Keratinocyte (primary cell): ENCODE data around the gene EFTUD2. TPM values are rescaled to one million over a fixed set of nuclear protein-coding genes. Genes with fewer than 3 reads are reported as not detected.

ENCODE experiments used
- DNase-seq: peaks from one replicate; pipeline ENCODE4 v3.0.0-alpha.2; 2011; ENCODE audit warnings: low read depth, missing footprints, low spot score
- FAIRE-seq: peaks from 2 replicates; lab custom pipeline; 2011; peaks lifted over from hg19 to GRCh38; lab: Jason Lieb, UNC
- H2AFZ ChIP-seq: 2 replicates; pipeline ENCODE4 v1.6.0; 2012; ENCODE audit warnings: low read length, control low read depth, inconsistent platforms; ENCODE audit not compliant: control insufficient read depth
- H3K27ac ChIP-seq: 2 replicates; pipeline ENCODE4 v1.5.1; 2011; ENCODE audit warnings: low read length; ENCODE audit not compliant: control insufficient read depth, insufficient read depth
- H3K27me3 ChIP-seq: 3 replicates; pipeline ENCODE4 v1.6.0; 2011; ENCODE audit warnings: low read length; ENCODE audit not compliant: control insufficient read depth, insufficient read depth; ENCODE audit errors: extremely low read depth
- H3K36me3 ChIP-seq, 2 experiments: 2 replicates in 1 of 2; 3 replicates in 1 of 2; pipeline ENCODE4 v1.5.1; 2011; ENCODE audit warnings: low read length in 2 of 2, mild to moderate bottlenecking in 1 of 2; ENCODE audit not compliant: control insufficient read depth in 2 of 2, insufficient read depth in 2 of 2; ENCODE audit errors: extremely low read depth in 1 of 2
- H3K4me1 ChIP-seq: 3 replicates; pipeline ENCODE4 v1.5.1; 2011; ENCODE audit warnings: low read length; ENCODE audit not compliant: control insufficient read depth, insufficient read depth; ENCODE audit errors: extremely low read depth
- H3K4me2 ChIP-seq: 3 replicates; pipeline ENCODE4 v1.6.0; 2011; ENCODE audit warnings: low read depth, low read length; ENCODE audit not compliant: control insufficient read depth, insufficient read depth; ENCODE audit errors: extremely low read depth
- H3K4me3 ChIP-seq, 3 experiments: fragments of 200-600 bp in 1 of 3; sonication (generic) in 1 of 3; 2 replicates in 2 of 3; 3 replicates in 1 of 3; pipeline ENCODE4 v1.5.1; 2011 to 2016; ENCODE audit warnings: low read length in 3 of 3, mild to moderate bottlenecking in 3 of 3, control low read depth in 2 of 3, inconsistent platforms in 1 of 3, low read depth in 1 of 3, mixed read lengths in 1 of 3, mixed run types in 1 of 3, moderate library complexity in 1 of 3; ENCODE audit not compliant: control insufficient read depth in 2 of 3, insufficient read depth in 2 of 3; ENCODE audit errors: extremely low read depth in 1 of 3
- H3K79me2 ChIP-seq: 2 replicates; pipeline ENCODE4 v1.6.0; 2012; ENCODE audit warnings: low read length; ENCODE audit not compliant: control insufficient read depth, insufficient read depth
- H3K9ac ChIP-seq: 3 replicates; pipeline ENCODE4 v1.6.0; 2011; ENCODE audit warnings: low read length; ENCODE audit not compliant: control insufficient read depth, insufficient read depth; ENCODE audit errors: extremely low read depth
- H3K9me1 ChIP-seq: 3 replicates; pipeline ENCODE4 v1.6.0; 2011; ENCODE audit warnings: low read length; ENCODE audit not compliant: control insufficient read depth, insufficient read depth; ENCODE audit errors: extremely low read depth
- H3K9me3 ChIP-seq: 2 replicates; pipeline ENCODE4 v1.5.1; 2012; ENCODE audit warnings: low read depth, low read length; ENCODE audit not compliant: control insufficient read depth
- H4K20me1 ChIP-seq: 3 replicates; pipeline ENCODE4 v1.6.0; 2011; ENCODE audit warnings: low read length; ENCODE audit not compliant: control insufficient read depth, insufficient read depth; ENCODE audit errors: extremely low read depth
- EZH2 ChIP-seq: IDR thresholded peaks from one replicate; pipeline ENCODE4 v1.6.1; 2012; ENCODE audit warnings: inconsistent platforms, mild to moderate bottlenecking, low read length, moderate library complexity
- dilution Hi-C: fragments of 300-500 bp; cut with MboI; formaldehyde crosslinking; loops from one replicate; pipeline ENCODE4 v1.7.0; 2020; ENCODE audit warnings: low sequenced_read_pairs; ENCODE audit not compliant: extremely low pct_ligation_motif_present
- polyA plus RNA-seq, 5 experiments: library from polyadenylated mRNA; depleted of rRNA in 3 of 5; stranded (reverse) in 3 of 5; stranded (forward) in 1 of 5; unstranded in 1 of 5; fragments of >200 nt; gene quantifications; 1 replicate in 1 of 5; 2 replicates in 3 of 5; 3 replicates in 1 of 5; pipeline versions ENCODE4 v1.2.1 to v1.2.3, GENCODE V29; 2011 to 2012; ENCODE audit warnings: missing spikeins in 2 of 5, low read depth in 1 of 5, low replicate concordance in 1 of 5
- TF ChIP-seq, protein P1 (sequence below), 3 experiments: IDR thresholded peaks in 1 of 3; conservative IDR thresholded peaks in 1 of 3; optimal IDR thresholded peaks in 1 of 3; 2 replicates in 2 of 3; 3 replicates in 1 of 3; pipeline versions ENCODE3 to v1.5.1; 2011; ENCODE audit warnings: low read length in 3 of 3, mild to moderate bottlenecking in 3 of 3, moderate library complexity in 2 of 3, control low read depth in 1 of 3, inconsistent platforms in 1 of 3; ENCODE audit not compliant: insufficient read depth in 2 of 3; ENCODE audit errors: extremely low read depth in 1 of 3

Gene EFTUD2
- polyA plus RNA-seq, 1 donor (not counting 4 experiments of a cell fraction or from before 2014, with no cell fraction given) = 160 TPM

- Histone ChIP-seq H3K9me3 (no peaks in the 10 kb centered on the region), H3K4me2 (no peak overlapping the region), H2AFZ (no peak overlapping the region), H3K27me3 (no peaks in the 10 kb centered on the region), H3K79me2 (no peaks in the 10 kb centered on the region), H3K9ac (no peak overlapping the region), H3K4me3 (no peak overlapping the region), H4K20me1 (no peaks in the 10 kb centered on the region), H3K9me1 (no peaks in the 10 kb centered on the region), H3K27ac (no peak overlapping the region), H3K36me3 (peaks cover 24 to 25% of the 10 kb centered on the region in 2 experiments), H3K4me1 (no peaks in the 10 kb centered on the region)
- DNase-seq = no peak
- no peak for FAIRE-seq
- TF ChIP-seq, protein P1, sequence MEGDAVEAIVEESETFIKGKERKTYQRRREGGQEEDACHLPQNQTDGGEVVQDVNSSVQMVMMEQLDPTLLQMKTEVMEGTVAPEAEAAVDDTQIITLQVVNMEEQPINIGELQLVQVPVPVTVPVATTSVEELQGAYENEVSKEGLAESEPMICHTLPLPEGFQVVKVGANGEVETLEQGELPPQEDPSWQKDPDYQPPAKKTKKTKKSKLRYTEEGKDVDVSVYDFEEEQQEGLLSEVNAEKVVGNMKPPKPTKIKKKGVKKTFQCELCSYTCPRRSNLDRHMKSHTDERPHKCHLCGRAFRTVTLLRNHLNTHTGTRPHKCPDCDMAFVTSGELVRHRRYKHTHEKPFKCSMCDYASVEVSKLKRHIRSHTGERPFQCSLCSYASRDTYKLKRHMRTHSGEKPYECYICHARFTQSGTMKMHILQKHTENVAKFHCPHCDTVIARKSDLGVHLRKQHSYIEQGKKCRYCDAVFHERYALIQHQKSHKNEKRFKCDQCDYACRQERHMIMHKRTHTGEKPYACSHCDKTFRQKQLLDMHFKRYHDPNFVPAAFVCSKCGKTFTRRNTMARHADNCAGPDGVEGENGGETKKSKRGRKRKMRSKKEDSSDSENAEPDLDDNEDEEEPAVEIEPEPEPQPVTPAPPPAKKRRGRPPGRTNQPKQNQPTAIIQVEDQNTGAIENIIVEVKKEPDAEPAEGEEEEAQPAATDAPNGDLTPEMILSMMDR (optimal IDR thresholded peaks at IDR 0.05 in 1 of 3, IDR thresholded peaks at IDR 0.05 in 1 of 3, conservative IDR thresholded peaks at IDR 0.05 in 1 of 3; ENCODE audit: extremely low read depth in 1 of 3, insufficient read depth in 2 of 3, low read length in 3 of 3) = no peak
- no peak for TF ChIP-seq EZH2
- dilution Hi-C loops = no loop called here
Measured at GRCh38 chr17:44848961-44849489, 50.2 kb downstream of the EFTUD2 start.

GRCh38 chr17:44848257-44848795, 50.9 kb downstream of the EFTUD2 start:
- Histone ChIP-seq H3K4me2 (no peak overlapping the region), H2AFZ (no peak overlapping the region), H4K20me1 (no peaks in the 10 kb centered on the region), H3K4me1 (no peaks in the 10 kb centered on the region), H3K9me1 (no peaks in the 10 kb centered on the region), H3K9me3 (no peaks in the 10 kb centered on the region), H3K36me3 (peaks cover 18 to 19% of the 10 kb centered on the region in 2 experiments), H3K27ac (no peak overlapping the region), H3K27me3 (no peaks in the 10 kb centered on the region), H3K4me3 (no peak overlapping the region), H3K79me2 (no peaks in the 10 kb centered on the region), H3K9ac (no peak overlapping the region)
- no peak for FAIRE-seq
- TF ChIP-seq EZH2 = no peak
- TF ChIP-seq, protein P1 (optimal IDR thresholded peaks at IDR 0.05 in 1 of 3, IDR thresholded peaks at IDR 0.05 in 1 of 3, conservative IDR thresholded peaks at IDR 0.05 in 1 of 3; ENCODE audit: extremely low read depth in 1 of 3, insufficient read depth in 2 of 3, low read length in 3 of 3) = no peak
- no peak for DNase-seq
- dilution Hi-C loops = no loop called here
